Adrenal gland (tissue), 12 donors: Measurements from ENCODE around the gene RIMKLA. TPM values are rescaled to one million over a fixed set of nuclear protein-coding genes. Genes with fewer than 3 reads are reported as not detected.

Source experiments
- DNase-seq, 7 donors: peaks; one replicate each; pipeline ENCODE4 v3.0.0-alpha.2; 2019 to 2020
- H3K27ac ChIP-seq, 5 donors: fragments of 200-600 bp; sonication (generic) in 4 of 5; 1 replicate in 3 of 5; 2 replicates in 2 of 5; pipeline versions ENCODE4 v1.5.1 to v1.8.0; 2016 to 2020; ENCODE audit warnings: mild to moderate bottlenecking in 1 of 5
- H3K27me3 ChIP-seq: fragments of 200-600 bp; 2 replicates; pipeline ENCODE4 v1.8.0; 2021
- H3K36me3 ChIP-seq, 2 donors: fragments of 200-600 bp; replicated peaks in 1 of 2; 1 replicate in 1 of 2; 2 replicates in 1 of 2; pipeline versions ENCODE4 v1.5.1 to v1.8.0; 2018 to 2022
- H3K4me1 ChIP-seq, 2 donors: fragments of 200-600 bp; replicated peaks in 1 of 2; 1 replicate in 1 of 2; 2 replicates in 1 of 2; pipeline versions ENCODE4 v1.5.1 to v1.8.0; 2018 to 2021
- H3K4me3 ChIP-seq, 4 donors: fragments of 200-600 bp; sonication (generic) in 3 of 4; one replicate each; pipeline ENCODE4 v1.5.1; 2016 to 2018
- H3K9me3 ChIP-seq, 3 donors: fragments of 200-600 bp; sonication (generic) in 1 of 3; replicated peaks in 1 of 3; 1 replicate in 2 of 3; 2 replicates in 1 of 3; pipeline versions ENCODE4 v1.5.1 to v1.8.0; 2016 to 2021
- POLR2A ChIP-seq, 2 donors: fragments of 450-650 bp; IDR thresholded peaks; one replicate each; pipeline ENCODE4 v1.6.1; 2017; ENCODE audit warnings: antibody characterized with exemption in 2 of 2, mild to moderate bottlenecking in 2 of 2, moderate library complexity in 1 of 2
- WGBS, 4 donors: extraction: QIAGEN DNeasy Blood & Tissue Kit in 2 of 4; methylation state at CpG; one replicate each; pipeline versions ENCODE4 v1.1.5 to v1.1.7; 2013 to 2017; 5-methylcytosine and 5-hydroxymethylcytosine counted together
- intact Hi-C, 2 donors: fragments of 100-400 bp; cut with DNase I; formaldehyde crosslinking; loops; one replicate each; pipeline versions ENCODE4 v1.14.1 to v1.15.0; 2022 to 2023
- polyA plus RNA-seq, 3 donors: library from polyadenylated mRNA; stranded (reverse); fragments of 200-250 nt in 2 of 3; fragments of 350-450 nt in 1 of 3; fragmentation: Illumina TruSeq in 1 of 3; extraction: RNeasy Lipid Tissue Mini Kit (QIAGEN cat#74804) in 1 of 3; gene quantifications; one replicate each; pipeline ENCODE4 v1.2.3, GENCODE V29; 2013 to 2014
- total RNA-seq, 9 donors: library from RNA; depleted of rRNA in 4 of 9; stranded (reverse); fragments of >200 nt in 4 of 9; fragments of 120-200 nt in 1 of 9; fragmentation: NEBNext Ultra II Directional in 1 of 9; extraction: Animal tissue kit (Norgen Biotek cat#: 25700) in 1 of 9; gene quantifications; one replicate each; pipeline versions ENCODE4 v1.1.0 to v1.2.4, GENCODE V29; 2013 to 2023
- TF ChIP-seq, protein P1 (sequence below), 6 experiments: fragments of 450-650 bp in 4 of 6; fragments of 200-600 bp in 2 of 6; sonication (generic) in 1 of 6; IDR thresholded peaks; 1 replicate in 5 of 6; 2 replicates in 1 of 6; pipeline versions ENCODE4 v1.5.1 to v1.8.0; 2016 to 2021; ENCODE audit warnings: antibody characterized with exemption in 6 of 6, mild to moderate bottlenecking in 2 of 6, moderate library complexity in 1 of 6
- donor health status: healthy with polysubstance abuse.
- donor health status: Bipolar disorder and iron deficiency.
- donor health status: DM: yes; HTN: yes; CAD: no.
- donor health status: DM: no; HTN: no; CAD: no.
- donor health status: DM: no; HTN: no; CAD: no.
- donor health status: DM: yes; HTN: yes; CAD: no.

RIMKLA gene
- total and polyA plus RNA-seq, 12 donors: 0.07 to 4.0 (median 0.35) TPM

DNA sequence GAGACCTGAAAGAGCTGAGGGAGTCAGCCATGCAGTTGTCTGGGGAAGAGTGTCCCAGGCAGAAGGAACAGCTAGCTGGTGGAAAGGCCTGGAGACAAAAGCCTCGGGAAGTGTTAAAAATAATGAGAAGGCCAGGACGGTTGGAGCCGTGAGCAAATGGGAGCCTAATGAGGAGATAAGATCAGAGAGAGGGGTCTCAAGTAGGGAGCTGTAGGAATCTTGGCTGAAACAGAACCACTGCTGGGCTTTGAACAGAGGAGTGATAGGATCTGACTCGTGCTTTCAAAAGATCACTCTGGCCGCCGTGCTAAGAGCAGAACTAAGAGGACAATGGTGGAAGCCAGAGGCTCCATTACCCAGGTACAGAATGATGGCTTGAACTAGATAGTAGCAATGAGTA lies 43.6 kb upstream of the RIMKLA start:
- Histone ChIP-seq H3K36me3 (no peaks in the 10 kb centered on the region), H3K4me3 (no peak overlapping the region), H3K9me3 (no peaks in the 10 kb centered on the region), H3K27me3 (no peaks in the 10 kb centered on the region), H3K27ac (no peak overlapping the region), H3K4me1 (peaks cover 18 to 28% of the 10 kb centered on the region in 2 donors)
- no peak for DNase-seq
- TF ChIP-seq POLR2A (IDR thresholded peaks at IDR 0.05): no peak
- TF ChIP-seq, protein P1, sequence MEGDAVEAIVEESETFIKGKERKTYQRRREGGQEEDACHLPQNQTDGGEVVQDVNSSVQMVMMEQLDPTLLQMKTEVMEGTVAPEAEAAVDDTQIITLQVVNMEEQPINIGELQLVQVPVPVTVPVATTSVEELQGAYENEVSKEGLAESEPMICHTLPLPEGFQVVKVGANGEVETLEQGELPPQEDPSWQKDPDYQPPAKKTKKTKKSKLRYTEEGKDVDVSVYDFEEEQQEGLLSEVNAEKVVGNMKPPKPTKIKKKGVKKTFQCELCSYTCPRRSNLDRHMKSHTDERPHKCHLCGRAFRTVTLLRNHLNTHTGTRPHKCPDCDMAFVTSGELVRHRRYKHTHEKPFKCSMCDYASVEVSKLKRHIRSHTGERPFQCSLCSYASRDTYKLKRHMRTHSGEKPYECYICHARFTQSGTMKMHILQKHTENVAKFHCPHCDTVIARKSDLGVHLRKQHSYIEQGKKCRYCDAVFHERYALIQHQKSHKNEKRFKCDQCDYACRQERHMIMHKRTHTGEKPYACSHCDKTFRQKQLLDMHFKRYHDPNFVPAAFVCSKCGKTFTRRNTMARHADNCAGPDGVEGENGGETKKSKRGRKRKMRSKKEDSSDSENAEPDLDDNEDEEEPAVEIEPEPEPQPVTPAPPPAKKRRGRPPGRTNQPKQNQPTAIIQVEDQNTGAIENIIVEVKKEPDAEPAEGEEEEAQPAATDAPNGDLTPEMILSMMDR (IDR thresholded peaks at IDR 0.05): no peak
- 75 to 81% (median 79%) methylated on average over 6 of the region's 6 CpGs for WGBS, 4 donors
- intact Hi-C loops: loop anchor here in 1 of 2 donors (10.0 kb wide), 2 partner anchors 72 to 162 kb away; no protein-coding TSS in a partner anchor

DNA sequence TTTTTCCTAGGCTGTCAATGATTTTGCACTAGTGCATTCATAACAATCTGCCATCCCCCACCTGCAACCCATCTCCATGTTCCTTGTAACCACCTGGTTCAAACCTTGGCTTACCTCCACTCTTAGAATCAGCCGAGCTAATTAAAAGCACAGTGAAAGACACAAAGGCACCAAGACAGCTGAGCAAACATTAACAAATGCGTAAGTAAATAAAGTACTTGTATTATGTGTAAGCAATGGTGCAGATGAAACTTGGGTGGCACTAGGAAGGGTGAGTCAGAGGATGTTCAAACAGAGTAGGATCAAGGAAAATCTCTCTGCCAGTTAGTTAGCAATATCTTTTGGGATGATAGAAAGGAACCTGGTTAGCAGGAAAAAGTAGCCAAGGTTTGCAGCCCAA lies 40.5 kb upstream of the RIMKLA start:
- peaks cover 6% of the 10 kb centered on the region in 2 donors for H3K4me1 ChIP-seq
- H3K4me3 ChIP-seq: no peak overlapping the region
- intact Hi-C loops: loop anchor here in 1 of 2 donors (10.0 kb wide), 1 partner anchor 125 kb away; the partner anchor contains the start of gene CCDC30
- WGBS, 4 donors: 73 to 86% (median 76%) methylated on average over 2 of the region's 2 CpGs
- DNase-seq: no peak
- H3K9me3 ChIP-seq: no peaks in the 10 kb centered on the region
- no peaks in the 10 kb centered on the region for H3K27me3 ChIP-seq
- H3K27ac ChIP-seq: no peak overlapping the region
- no peaks in the 10 kb centered on the region for H3K36me3 ChIP-seq
- no peak for TF ChIP-seq POLR2A (IDR thresholded peaks at IDR 0.05)
- TF ChIP-seq, protein P1 (IDR thresholded peaks at IDR 0.05): no peak

DNA sequence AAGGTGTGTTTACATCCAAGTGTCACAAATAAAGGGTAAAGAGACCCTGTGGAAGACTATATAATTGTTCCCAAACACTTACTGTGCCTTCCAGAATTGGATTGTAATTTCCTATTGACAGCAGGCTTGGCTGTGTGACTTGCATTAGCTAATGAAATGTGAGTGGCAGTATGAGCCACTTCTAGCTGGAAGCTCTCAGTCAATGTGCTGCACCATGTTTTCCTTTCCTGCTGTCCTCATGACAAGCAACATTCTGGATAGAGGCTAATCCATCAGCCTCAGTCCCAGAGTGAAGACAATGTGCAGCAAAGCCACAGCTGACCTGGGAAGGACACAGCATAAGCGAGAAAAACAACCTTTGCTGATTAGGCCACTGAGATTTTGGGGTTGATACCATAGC lies 39.7 kb upstream of the RIMKLA start:
- no peaks in the 10 kb centered on the region for H3K9me3 ChIP-seq
- peaks cover 3 to 5% of the 10 kb centered on the region in 2 donors for H3K4me1 ChIP-seq
- no peak overlapping the region for H3K27ac ChIP-seq
- no peaks in the 10 kb centered on the region for H3K36me3 ChIP-seq
- no peak overlapping the region for H3K4me3 ChIP-seq
- intact Hi-C loops: loop anchor here in 1 of 2 donors (10.0 kb wide), 1 partner anchor 124 kb away; the partner anchor contains the start of gene CCDC30
- WGBS, 4 donors: 84 to 94% (median 91%) methylated on average over 1 of the region's 1 CpG
- TF ChIP-seq POLR2A (IDR thresholded peaks at IDR 0.05): no peak
- TF ChIP-seq, protein P1 (IDR thresholded peaks at IDR 0.05): no peak
- no peaks in the 10 kb centered on the region for H3K27me3 ChIP-seq
- no peak for DNase-seq

DNA sequence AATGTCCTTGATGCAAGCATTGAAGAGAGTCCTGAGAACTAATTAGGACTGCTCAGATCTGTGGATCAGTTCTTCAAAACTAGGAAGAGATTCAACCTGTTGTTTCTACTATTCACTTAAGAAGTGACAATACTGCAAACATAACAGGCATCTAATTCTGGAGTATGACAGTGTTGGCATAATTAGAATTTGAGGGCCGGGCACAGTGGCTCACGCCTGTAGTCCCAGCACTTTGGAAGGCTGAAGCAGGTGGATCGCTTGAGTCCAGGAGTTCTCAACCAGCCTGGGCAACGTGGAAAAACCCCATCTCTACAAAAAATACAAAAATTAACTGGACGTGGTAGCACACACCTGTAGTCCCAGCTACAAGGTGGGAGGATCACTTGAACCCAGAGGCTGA lies 37.5 kb upstream of the RIMKLA start:
- Histone ChIP-seq H3K27me3 (no peaks in the 10 kb centered on the region), H3K27ac (no peak overlapping the region), H3K4me3 (no peak overlapping the region), H3K36me3 (no peaks in the 10 kb centered on the region), H3K9me3 (no peaks in the 10 kb centered on the region), H3K4me1 (no peaks in the 10 kb centered on the region)
- 59 to 79% (median 70%) methylated on average over 5 of the region's 5 CpGs for WGBS, 4 donors
- TF ChIP-seq, protein P1 (IDR thresholded peaks at IDR 0.05): no peak
- no peak for TF ChIP-seq POLR2A (IDR thresholded peaks at IDR 0.05)
- intact Hi-C loops: loop anchor here in 1 of 2 donors (10.0 kb wide), 1 partner anchor 122 kb away; the partner anchor contains the start of gene CCDC30
- no peak for DNase-seq
